Gastroesophageal sphincter (tissue), 3 donors: ENCODE measurements around the gene SLC27A2.

Source experiments
- EP300 ChIP-seq: sonication (generic); formaldehyde crosslinking; IDR thresholded peaks from one replicate; pipeline ENCODE4 v1.6.1; 2017; ENCODE audit warnings: antibody characterized with exemption, mild to moderate bottlenecking
- POLR2A ChIP-seq, 2 donors: fragments of 450-650 bp; IDR thresholded peaks; one replicate each; pipeline ENCODE4 v1.6.1; 2017; ENCODE audit warnings: antibody characterized with exemption in 2 of 2, mild to moderate bottlenecking in 2 of 2, moderate library complexity in 1 of 2
- TF ChIP-seq, protein P1 (sequence below), 4 experiments: fragments of 200-600 bp in 2 of 4; fragments of 450-650 bp in 2 of 4; sonication (generic) in 1 of 4; IDR thresholded peaks; one replicate each; pipeline ENCODE4 v1.5.1; 2017 to 2019; ENCODE audit warnings: antibody characterized with exemption in 4 of 4, mild to moderate bottlenecking in 2 of 4, moderate library complexity in 2 of 4

DNA sequence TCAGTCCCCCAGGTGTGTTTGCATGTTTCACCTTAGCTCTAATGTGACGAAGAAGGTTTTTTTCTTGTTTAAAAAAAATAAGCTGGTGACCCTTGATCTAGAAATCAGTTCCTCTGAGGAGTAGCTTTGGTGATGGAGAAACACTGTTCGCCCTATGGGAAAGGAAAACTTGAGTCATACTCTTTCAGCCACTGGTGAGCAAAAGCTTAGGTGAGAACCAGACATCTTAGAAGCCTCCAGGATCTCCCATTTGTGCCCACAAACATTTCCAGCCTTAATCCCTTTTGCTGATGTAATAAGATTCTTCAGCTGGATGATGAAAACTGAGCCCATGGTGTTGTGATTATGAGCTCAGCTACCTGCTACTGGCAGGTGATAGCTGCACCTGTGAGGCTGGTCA lies 37.8 kb downstream of the SLC27A2 start:
- TF ChIP-seq, protein P1, sequence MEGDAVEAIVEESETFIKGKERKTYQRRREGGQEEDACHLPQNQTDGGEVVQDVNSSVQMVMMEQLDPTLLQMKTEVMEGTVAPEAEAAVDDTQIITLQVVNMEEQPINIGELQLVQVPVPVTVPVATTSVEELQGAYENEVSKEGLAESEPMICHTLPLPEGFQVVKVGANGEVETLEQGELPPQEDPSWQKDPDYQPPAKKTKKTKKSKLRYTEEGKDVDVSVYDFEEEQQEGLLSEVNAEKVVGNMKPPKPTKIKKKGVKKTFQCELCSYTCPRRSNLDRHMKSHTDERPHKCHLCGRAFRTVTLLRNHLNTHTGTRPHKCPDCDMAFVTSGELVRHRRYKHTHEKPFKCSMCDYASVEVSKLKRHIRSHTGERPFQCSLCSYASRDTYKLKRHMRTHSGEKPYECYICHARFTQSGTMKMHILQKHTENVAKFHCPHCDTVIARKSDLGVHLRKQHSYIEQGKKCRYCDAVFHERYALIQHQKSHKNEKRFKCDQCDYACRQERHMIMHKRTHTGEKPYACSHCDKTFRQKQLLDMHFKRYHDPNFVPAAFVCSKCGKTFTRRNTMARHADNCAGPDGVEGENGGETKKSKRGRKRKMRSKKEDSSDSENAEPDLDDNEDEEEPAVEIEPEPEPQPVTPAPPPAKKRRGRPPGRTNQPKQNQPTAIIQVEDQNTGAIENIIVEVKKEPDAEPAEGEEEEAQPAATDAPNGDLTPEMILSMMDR (IDR thresholded peaks at IDR 0.05): no peak
- TF ChIP-seq EP300: no peak
- TF ChIP-seq POLR2A (IDR thresholded peaks at IDR 0.05): no peak
